ENCODE measurements around the gene PRKAG2.

Gene PRKAG2

GRCh38 chr7:151678227-151678604 is 198.7 kb downstream of the PRKAG2 start:
- DNase-seq (ENCODE audit: low spot score) = no peak

- DNase-seq (ENCODE audit: low spot score) = no peak
Observed at GRCh38 chr7:151677581-151678226, 199.2 kb downstream of the PRKAG2 start.

- DNase-seq (ENCODE audit: low spot score) = no peak
Observed at GRCh38 chr7:151676759-151677158, 200.2 kb downstream of the PRKAG2 start.

- DNase-seq (ENCODE audit: low spot score) = no peak
Observed at GRCh38 chr7:151675196-151675920, 201.6 kb downstream of the PRKAG2 start.

GRCh38 chr7:151674161-151674920 is 202.6 kb downstream of the PRKAG2 start:
- DNase-seq (ENCODE audit: low spot score) = no peak

GRCh38 chr7:151673216-151673615 is 203.7 kb downstream of the PRKAG2 start:
- DNase-seq (ENCODE audit: low spot score) = no peak

- no peak for DNase-seq (ENCODE audit: low spot score)
Observed at GRCh38 chr7:151672716-151673115, 204.2 kb downstream of the PRKAG2 start.

GRCh38 chr7:151671514-151671913 is 205.4 kb downstream of the PRKAG2 start:
- no peak for DNase-seq (ENCODE audit: low spot score)

- no peak for DNase-seq (ENCODE audit: low spot score)
Observed at GRCh38 chr7:151669762-151670161, 207.2 kb downstream of the PRKAG2 start.

- DNase-seq (ENCODE audit: low spot score) = no peak
Observed at GRCh38 chr7:151666886-151667285, 210.0 kb downstream of the PRKAG2 start.

- DNase-seq (ENCODE audit: low spot score) = no peak
Observed at GRCh38 chr7:151665368-151665767, 211.5 kb downstream of the PRKAG2 start.

- no peak for DNase-seq (ENCODE audit: low spot score)
Observed at GRCh38 chr7:151664268-151664667, 212.6 kb downstream of the PRKAG2 start.

GRCh38 chr7:151663382-151664100 is 213.4 kb downstream of the PRKAG2 start:
- no peak for DNase-seq (ENCODE audit: low spot score)

GRCh38 chr7:151662251-151662826 is 214.6 kb downstream of the PRKAG2 start:
- DNase-seq (ENCODE audit: low spot score) = no peak

GRCh38 chr7:151661587-151661986 is 215.3 kb downstream of the PRKAG2 start:
- DNase-seq (ENCODE audit: low spot score) = no peak

- no peak for DNase-seq (ENCODE audit: low spot score)
Observed at GRCh38 chr7:151660141-151660540, 216.8 kb downstream of the PRKAG2 start.

GRCh38 chr7:151659219-151659618 is 217.7 kb downstream of the PRKAG2 start:
- no peak for DNase-seq (ENCODE audit: low spot score)

GRCh38 chr7:151658778-151659177 is 218.1 kb downstream of the PRKAG2 start:
- DNase-seq (ENCODE audit: low spot score) = no peak

- no peak for DNase-seq (ENCODE audit: low spot score)
Observed at GRCh38 chr7:151657173-151657572, 219.7 kb downstream of the PRKAG2 start.

GRCh38 chr7:151655555-151655954 is 221.4 kb downstream of the PRKAG2 start:
- DNase-seq (ENCODE audit: low spot score) = no peak

- DNase-seq (ENCODE audit: low spot score) = no peak
Observed at GRCh38 chr7:151652111-151652510, 224.8 kb downstream of the PRKAG2 start.

- DNase-seq (ENCODE audit: low spot score) = no peak
Observed at GRCh38 chr7:151650161-151650560, 226.8 kb downstream of the PRKAG2 start.

Data from activated CD4-positive, alpha-beta T cell treated with anti-CD3 and anti-CD28 coated beads, Interleukin-2, Interleukin-4, amounts not matched to agents 100 ng/mL and 50 ng/mL, durations not matched to agents 16 hours and 8 hours (primary cell).